ENCODE data around the gene ACP7.

- TF ChIP-seq CTCF (IDR thresholded peaks at IDR 0.05) (no peak), POLR2A (IDR thresholded peaks at IDR 0.05) (no peak)
Observed at GRCh38 chr19:39078436-39079200, 5.5 kb upstream of the ACP7 start.

All from lower leg skin (tissue), 3 donors.